ENCODE measurements around the gene CA5B.
"Not testable (repeated sequence)": the region's sequence is repeated elsewhere in the genome, so short reads cannot be mapped to it uniquely, and the experiment has no call there.

Gene CA5B

GRCh38 chrX:15825936-15826335, 87.9 kb downstream of the CA5B start:
- no peaks in the 10 kb centered on the region for H3K9me3 ChIP-seq
- no peak overlapping the region for H3K4me3 ChIP-seq (ENCODE audit: low read depth in 1 of 2, low read length in 1 of 2)
- no peak overlapping the region for H3K27ac ChIP-seq
- no peak for TF ChIP-seq CTCF (IDR thresholded peaks at IDR 0.05)
- no peaks in the 10 kb centered on the region for H3K4me1 ChIP-seq (ENCODE audit: control insufficient read depth in 1 of 2, insufficient read depth in 1 of 2, low read depth in 1 of 2, low read length in 1 of 2)
- no peaks in the 10 kb centered on the region for H3K27me3 ChIP-seq
- peaks cover 18% of the 10 kb centered on the region for H3K36me3 ChIP-seq

DNA sequence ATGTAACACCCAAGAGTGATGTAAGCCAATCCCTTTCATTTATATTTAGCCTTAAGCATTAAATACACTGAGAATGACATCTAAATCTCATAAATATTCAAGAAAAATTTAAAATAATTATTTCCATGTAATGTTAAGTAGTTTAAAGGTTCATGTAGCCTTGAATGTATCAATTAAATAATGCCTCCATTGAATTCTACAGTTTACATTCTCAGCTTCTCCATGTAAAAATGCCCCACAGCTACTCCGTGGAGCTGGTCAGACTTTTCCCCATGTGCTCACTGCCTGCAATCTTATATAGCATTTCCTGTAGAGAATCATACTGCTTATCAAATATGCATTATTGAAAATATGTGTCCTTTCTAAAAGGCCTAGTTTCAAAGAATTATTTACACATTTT, 91.1 kb downstream of the CA5B start:
- no peaks in the 10 kb centered on the region for H3K4me1 ChIP-seq (ENCODE audit: control insufficient read depth in 1 of 2, insufficient read depth in 1 of 2, low read depth in 1 of 2, low read length in 1 of 2)
- no peak for TF ChIP-seq CTCF (IDR thresholded peaks at IDR 0.05)
- peaks cover 8% of the 10 kb centered on the region for H3K36me3 ChIP-seq

DNA sequence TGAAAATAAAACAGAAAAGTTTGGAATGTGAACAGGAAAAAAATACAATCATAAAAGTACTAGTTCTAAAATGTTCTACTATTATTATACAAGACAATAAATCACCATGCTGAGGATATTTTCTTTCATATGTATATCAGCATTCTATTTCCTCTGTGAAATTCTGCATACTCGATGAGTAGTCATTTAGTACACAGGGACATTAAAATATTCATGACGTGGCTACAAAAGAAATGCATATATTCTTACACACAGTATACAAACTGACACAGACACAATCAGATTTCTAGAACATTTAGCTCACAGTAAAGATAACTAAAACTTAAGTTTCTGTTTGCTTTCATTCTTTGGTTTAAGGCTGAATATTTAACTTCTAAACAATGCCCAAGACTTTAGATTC, 93.3 kb downstream of the CA5B start:
- not testable (repeated sequence) for H3K36me3 ChIP-seq; H3K4me1 ChIP-seq (ENCODE audit: control insufficient read depth in 1 of 2, insufficient read depth in 1 of 2, low read depth in 1 of 2, low read length in 1 of 2); H3K4me3 ChIP-seq (ENCODE audit: low read depth in 1 of 2, low read length in 1 of 2); H3K9me3 ChIP-seq; H3K27me3 ChIP-seq; H3K27ac ChIP-seq

More for the DNA sequence above, 91.1 kb downstream of the CA5B start:
- no peak overlapping the region for H3K4me3 ChIP-seq (ENCODE audit: low read depth in 1 of 2, low read length in 1 of 2)
- H3K27me3 ChIP-seq = no peaks in the 10 kb centered on the region
- no peaks in the 10 kb centered on the region for H3K9me3 ChIP-seq
- H3K27ac ChIP-seq = no peak overlapping the region

DNA sequence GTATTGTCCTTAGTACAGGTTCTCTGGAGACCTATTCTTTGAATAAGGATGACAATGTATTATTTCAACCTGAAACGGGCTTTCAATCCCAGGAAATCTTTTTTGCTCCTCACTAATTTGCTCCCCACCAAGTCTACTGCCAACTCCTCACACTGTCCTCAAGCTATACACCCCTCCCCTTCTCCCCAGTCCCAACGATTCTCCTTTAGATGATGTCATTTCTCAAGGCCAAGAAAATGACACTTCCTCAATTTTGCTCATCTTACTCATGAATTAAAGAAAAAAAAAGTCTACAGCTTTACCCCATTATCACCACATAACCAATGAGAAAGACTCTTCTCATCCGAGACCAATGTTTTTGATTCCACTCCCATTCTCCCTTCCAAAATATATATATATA, 96.0 kb downstream of the CA5B start:
- Histone ChIP-seq H3K27me3 (no peaks in the 10 kb centered on the region), H3K4me1 (ENCODE audit: control insufficient read depth in 1 of 2, insufficient read depth in 1 of 2, low read depth in 1 of 2, low read length in 1 of 2) (no peaks in the 10 kb centered on the region), H3K4me3 (ENCODE audit: low read depth in 1 of 2, low read length in 1 of 2) (no peak overlapping the region), H3K27ac (no peak overlapping the region), H3K9me3 (no peaks in the 10 kb centered on the region), H3K36me3 (no peaks in the 10 kb centered on the region)
- no peak for TF ChIP-seq CTCF (IDR thresholded peaks at IDR 0.05)

DNA sequence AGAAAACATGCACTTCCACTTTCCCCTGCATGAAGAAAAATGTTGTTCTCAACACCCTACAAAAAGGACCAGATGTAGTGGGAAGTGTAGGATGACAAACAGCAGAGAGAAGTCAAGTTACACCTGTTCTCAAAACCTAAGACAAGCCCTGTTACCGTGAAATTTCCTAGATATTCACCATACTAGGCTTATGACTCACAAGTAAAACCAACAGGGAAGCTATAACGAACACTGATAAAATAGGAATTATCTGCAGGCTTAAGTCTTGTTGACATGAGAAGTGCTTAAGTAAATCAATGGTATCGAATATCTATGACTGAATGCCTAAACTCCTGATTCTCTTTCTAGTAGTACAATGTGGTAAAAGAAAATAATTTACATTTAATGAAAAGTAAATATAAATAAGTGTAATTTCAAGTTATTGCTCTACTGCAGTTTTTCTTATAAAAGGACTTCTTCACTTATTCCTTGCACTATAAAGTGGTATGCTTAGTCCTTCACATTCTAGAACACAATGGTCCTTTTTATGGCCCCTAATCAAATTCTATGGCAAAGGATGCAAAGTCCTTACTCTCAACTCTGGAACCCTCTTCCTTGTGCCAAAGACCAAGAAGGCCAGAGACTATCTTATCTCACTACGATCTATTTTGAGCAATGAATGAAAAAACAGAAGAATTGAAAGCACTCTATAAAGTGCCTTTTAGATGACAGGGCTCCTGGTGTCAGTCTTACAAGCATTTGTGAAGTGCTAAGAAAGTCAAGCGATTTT, 96.9 kb downstream of the CA5B start:
- Histone ChIP-seq H3K4me1 (ENCODE audit: control insufficient read depth in 1 of 2, insufficient read depth in 1 of 2, low read depth in 1 of 2, low read length in 1 of 2) (no peaks in the 10 kb centered on the region), H3K27me3 (no peaks in the 10 kb centered on the region), H3K9me3 (no peaks in the 10 kb centered on the region), H3K27ac (no peak overlapping the region), H3K4me3 (ENCODE audit: low read depth in 1 of 2, low read length in 1 of 2) (no peak overlapping the region), H3K36me3 (no peaks in the 10 kb centered on the region)
- no peak for TF ChIP-seq CTCF (IDR thresholded peaks at IDR 0.05)

All from neutrophil (primary cell).